ENCODE measurements around the gene DCTN3. TPM values are rescaled to one million over a fixed set of nuclear protein-coding genes. Genes with fewer than 3 reads are reported as not detected.

DCTN3 gene
- total and polyA plus RNA-seq, 8 donors = 9.3 to 107 (median 55.4) TPM

DNA sequence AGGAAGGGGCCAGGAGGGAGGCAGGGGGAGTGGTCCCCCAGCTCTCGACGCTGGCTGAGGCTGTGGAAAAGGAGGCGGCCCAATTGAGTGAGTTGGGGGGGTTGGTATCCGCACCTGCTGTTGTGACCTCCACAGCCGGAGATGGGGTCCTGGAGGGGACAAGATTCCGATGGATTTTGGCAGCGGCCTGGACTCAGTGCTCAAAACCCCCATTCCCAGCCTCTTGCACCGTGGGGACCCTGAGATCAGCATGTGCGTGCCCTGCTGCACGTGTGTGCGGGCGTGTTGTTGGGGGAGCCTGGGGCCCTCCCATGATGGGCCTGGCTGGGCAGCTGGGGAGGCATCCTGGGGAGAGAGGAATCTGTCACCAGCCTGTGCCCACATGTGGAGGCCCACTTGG is 45.7 kb downstream of the DCTN3 start:
- H3K9me3 ChIP-seq = no peaks in the 10 kb centered on the region
- H3K27ac ChIP-seq = no peak overlapping the region
- H3K36me3 ChIP-seq = no peaks in the 10 kb centered on the region
- 87 to 97% (median 93%) methylated on average over 8 to 12 of the region's 12 CpGs for WGBS, 5 donors
- H3K27me3 ChIP-seq = peaks cover 0 to 67% (median 36%) of the 10 kb centered on the region in 3 donors
- H3K4me1 ChIP-seq = peaks cover 11 to 40% (median 28%) of the 10 kb centered on the region in 4 donors
- TF ChIP-seq POLR2A (IDR thresholded peaks at IDR 0.05) (no peak), EP300 (IDR thresholded peaks at IDR 0.05) (no peak), POLR2AphosphoS5 (IDR thresholded peaks at IDR 0.05) (no peak)
- TF ChIP-seq, protein P1, sequence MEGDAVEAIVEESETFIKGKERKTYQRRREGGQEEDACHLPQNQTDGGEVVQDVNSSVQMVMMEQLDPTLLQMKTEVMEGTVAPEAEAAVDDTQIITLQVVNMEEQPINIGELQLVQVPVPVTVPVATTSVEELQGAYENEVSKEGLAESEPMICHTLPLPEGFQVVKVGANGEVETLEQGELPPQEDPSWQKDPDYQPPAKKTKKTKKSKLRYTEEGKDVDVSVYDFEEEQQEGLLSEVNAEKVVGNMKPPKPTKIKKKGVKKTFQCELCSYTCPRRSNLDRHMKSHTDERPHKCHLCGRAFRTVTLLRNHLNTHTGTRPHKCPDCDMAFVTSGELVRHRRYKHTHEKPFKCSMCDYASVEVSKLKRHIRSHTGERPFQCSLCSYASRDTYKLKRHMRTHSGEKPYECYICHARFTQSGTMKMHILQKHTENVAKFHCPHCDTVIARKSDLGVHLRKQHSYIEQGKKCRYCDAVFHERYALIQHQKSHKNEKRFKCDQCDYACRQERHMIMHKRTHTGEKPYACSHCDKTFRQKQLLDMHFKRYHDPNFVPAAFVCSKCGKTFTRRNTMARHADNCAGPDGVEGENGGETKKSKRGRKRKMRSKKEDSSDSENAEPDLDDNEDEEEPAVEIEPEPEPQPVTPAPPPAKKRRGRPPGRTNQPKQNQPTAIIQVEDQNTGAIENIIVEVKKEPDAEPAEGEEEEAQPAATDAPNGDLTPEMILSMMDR (IDR thresholded peaks at IDR 0.05) = no peak
- DNase-seq = no peak
- H3K4me3 ChIP-seq = no peak overlapping the region
- intact Hi-C loops (cut with DNase I; ENCODE audit: low total_unique reads) = no loop called here

DNA sequence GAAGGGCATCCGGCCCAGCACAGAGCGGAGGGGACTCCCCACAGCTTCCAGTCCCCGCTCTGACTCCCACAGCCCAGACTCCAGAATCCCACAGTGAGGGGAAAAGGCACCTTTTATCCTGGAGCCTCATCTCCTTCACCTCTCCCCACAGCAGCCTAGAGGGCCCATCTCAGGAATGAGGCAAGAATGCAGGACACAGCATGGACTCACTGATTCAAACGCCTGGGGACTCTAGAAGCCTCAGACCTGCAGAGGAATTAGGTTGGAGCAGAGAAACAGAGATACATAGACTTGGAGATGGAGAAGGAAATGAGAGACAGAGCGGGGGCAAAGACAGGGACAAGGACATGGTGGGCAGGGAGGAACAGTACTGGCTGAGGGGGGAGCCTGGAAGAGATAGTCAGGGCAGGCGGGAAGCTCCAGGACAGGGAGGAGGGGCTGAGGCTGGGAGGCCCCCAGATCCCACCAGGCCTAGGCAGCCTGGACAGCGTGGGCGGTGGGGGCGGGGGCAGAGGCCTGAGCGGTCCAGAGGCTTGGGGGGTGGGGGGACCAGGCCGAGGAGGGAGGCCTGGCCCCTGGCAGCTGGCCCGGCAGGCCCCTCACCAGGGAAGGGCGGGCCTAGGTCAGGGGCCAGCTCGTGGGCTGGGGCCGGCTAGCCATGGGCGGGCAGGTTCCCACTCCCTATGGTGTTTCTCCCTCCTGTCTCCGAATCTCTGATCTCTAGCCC is 46.5 kb downstream of the DCTN3 start:
- TF ChIP-seq POLR2A (IDR thresholded peaks at IDR 0.05) = no peak
- TF ChIP-seq EP300 (IDR thresholded peaks at IDR 0.05) = no peak
- TF ChIP-seq POLR2AphosphoS5 (IDR thresholded peaks at IDR 0.05) = no peak
- TF ChIP-seq, protein P1 (IDR thresholded peaks at IDR 0.05) = no peak
- H3K27me3 ChIP-seq = peaks cover 0 to 61% (median 28%) of the 10 kb centered on the region in 3 donors
- intact Hi-C loops (cut with DNase I; ENCODE audit: low total_unique reads) = no loop called here
- H3K27ac ChIP-seq = no peak overlapping the region
- no peak overlapping the region for H3K4me3 ChIP-seq
- no peaks in the 10 kb centered on the region for H3K36me3 ChIP-seq
- H3K4me1 ChIP-seq = peaks cover 11 to 32% (median 20%) of the 10 kb centered on the region in 4 donors
- 77 to 87% (median 84%) methylated on average over 12 to 17 of the region's 17 CpGs for WGBS, 5 donors
- no peaks in the 10 kb centered on the region for H3K9me3 ChIP-seq
- DNase-seq = peak in 1 of 2 donors; percentile 48

DNA sequence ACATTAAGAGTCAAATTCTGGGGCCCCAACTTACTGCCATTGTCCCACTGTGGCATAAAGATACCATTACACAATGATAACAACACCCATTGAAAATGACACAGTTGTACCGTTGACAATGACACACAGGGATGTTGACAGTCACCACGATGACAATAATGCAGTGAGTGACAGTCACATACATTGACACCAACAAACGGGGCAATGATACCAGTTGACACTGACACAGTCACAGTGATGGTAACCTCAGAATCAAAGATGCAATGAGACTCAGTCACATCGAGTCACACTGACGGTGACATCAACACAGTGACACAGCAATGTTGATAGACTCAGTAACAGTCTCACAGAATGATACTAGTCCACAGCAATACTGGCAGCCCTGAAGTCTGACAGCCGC is 47.7 kb downstream of the DCTN3 start:
- intact Hi-C loops (cut with DNase I; ENCODE audit: low total_unique reads) = no loop called here
- no peak overlapping the region for H3K4me3 ChIP-seq
- H3K4me1 ChIP-seq = peaks cover 2 to 23% (median 9%) of the 10 kb centered on the region in 4 donors
- no peaks in the 10 kb centered on the region for H3K36me3 ChIP-seq
- no peaks in the 10 kb centered on the region for H3K9me3 ChIP-seq
- peaks cover 0 to 61% (median 16%) of the 10 kb centered on the region in 3 donors for H3K27me3 ChIP-seq
- no peak for TF ChIP-seq POLR2AphosphoS5 (IDR thresholded peaks at IDR 0.05)
- no peak for TF ChIP-seq EP300 (IDR thresholded peaks at IDR 0.05)
- TF ChIP-seq, protein P1 (IDR thresholded peaks at IDR 0.05) = no peak
- DNase-seq = no peak
- H3K27ac ChIP-seq = no peak overlapping the region
- 71 to 86% (median 76%) methylated on average over 6 of the region's 6 CpGs for WGBS, 5 donors

DNA sequence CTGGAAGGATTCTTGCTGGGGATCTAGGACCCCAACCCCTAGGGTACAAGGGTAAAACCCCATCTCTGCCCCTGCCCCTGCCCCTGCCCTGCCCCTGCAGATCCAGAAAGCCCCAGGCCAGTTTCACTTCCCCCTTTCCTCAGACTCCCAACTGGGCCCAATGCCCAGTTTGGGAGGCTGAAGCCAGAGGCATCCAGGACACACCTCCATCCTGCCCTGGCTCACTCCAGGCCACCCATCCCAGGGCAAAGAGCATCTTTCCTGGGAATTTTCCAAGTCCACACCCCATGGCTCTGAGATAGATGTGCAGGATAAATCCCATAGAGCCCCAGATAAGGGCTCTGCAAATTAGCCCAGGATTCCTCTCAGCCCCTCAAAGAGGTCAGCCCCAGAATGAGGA is 48.2 kb downstream of the DCTN3 start:
- no peak overlapping the region for H3K4me3 ChIP-seq
- TF ChIP-seq EP300 (IDR thresholded peaks at IDR 0.05) (no peak), POLR2A (IDR thresholded peaks at IDR 0.05) (no peak), POLR2AphosphoS5 (IDR thresholded peaks at IDR 0.05) (no peak)
- TF ChIP-seq, protein P1 (IDR thresholded peaks at IDR 0.05) = no peak
- no peak for DNase-seq
- no peaks in the 10 kb centered on the region for H3K36me3 ChIP-seq
- H3K9me3 ChIP-seq = no peaks in the 10 kb centered on the region
- H3K4me1 ChIP-seq = peaks cover 0 to 18% (median 5%) of the 10 kb centered on the region in 4 donors
- peaks cover 0 to 60% (median 11%) of the 10 kb centered on the region in 3 donors for H3K27me3 ChIP-seq
- intact Hi-C loops (cut with DNase I; ENCODE audit: low total_unique reads) = no loop called here
- no peak overlapping the region for H3K27ac ChIP-seq
